ENCODE measurements around the gene C1orf210.

C1orf210 gene

GRCh38 chr1:43272576-43273571 lies 12.5 kb downstream of the C1orf210 start:
- no peak for DNase-seq

- DNase-seq = no peak
These were observed 13.2 kb downstream of the C1orf210 start for GRCh38 chr1:43272161-43272560.

GRCh38 chr1:43271186-43272118 lies 13.9 kb downstream of the C1orf210 start:
- no peak for DNase-seq

- no peak for DNase-seq
These were observed 14.8 kb downstream of the C1orf210 start for GRCh38 chr1:43270421-43271095.

- DNase-seq = no peak
These were observed 15.6 kb downstream of the C1orf210 start, which contains the start of gene TMEM125 for GRCh38 chr1:43269627-43270375. TSS of gene TMEM125 (plus strand) at chr1:43269983. CDS start at chr1:43272723, 2,740 bp downstream.

- no peak for DNase-seq
These were observed 17.5 kb downstream of the C1orf210 start for GRCh38 chr1:43267818-43268425.

GRCh38 chr1:43267291-43267805 lies 18.0 kb downstream of the C1orf210 start:
- no peak for DNase-seq

GRCh38 chr1:43266881-43267280 lies 18.5 kb downstream of the C1orf210 start:
- DNase-seq = no peak

GRCh38 chr1:43265431-43265830 lies 19.9 kb downstream of the C1orf210 start:
- no peak for DNase-seq

- no peak for DNase-seq
These were observed 27.0 kb downstream of the C1orf210 start for GRCh38 chr1:43258370-43258769.

- no peak for DNase-seq
These were observed 28.5 kb downstream of the C1orf210 start for GRCh38 chr1:43256675-43257570.

GRCh38 chr1:43255438-43256210 lies 29.8 kb downstream of the C1orf210 start:
- no peak for DNase-seq

- DNase-seq = no peak
These were observed 31.5 kb downstream of the C1orf210 start for GRCh38 chr1:43253876-43254275.

GRCh38 chr1:43253173-43253572 lies 32.2 kb downstream of the C1orf210 start:
- no peak for DNase-seq

GRCh38 chr1:43252225-43252624 lies 33.2 kb downstream of the C1orf210 start:
- DNase-seq = no peak

- DNase-seq = no peak
These were observed 34.4 kb downstream of the C1orf210 start for GRCh38 chr1:43251024-43251423.

GRCh38 chr1:43250351-43250761 lies 35.0 kb downstream of the C1orf210 start:
- DNase-seq = no peak

- no peak for DNase-seq
These were observed 38.0 kb downstream of the C1orf210 start for GRCh38 chr1:43247256-43247921.

Measured in effector CD4-positive, alpha-beta T cell (primary cell).